K562 (cell line): Measurements from ENCODE around the gene PRR9. TPM values are rescaled to one million over a fixed set of nuclear protein-coding genes. Genes with fewer than 3 reads are reported as not detected.

Experiments
- ATAC-seq: fragments of 200-7000 bp; cut with Tn5 transposase; 3 replicates; pipeline ENCODE4 v1.9.1; 2020; ENCODE audit warnings: moderate library complexity
- BruUV-seq: library from RNA; stranded (reverse); fragments of 400-500 nt; replicated peaks from 2 replicates; lab custom pipeline; 2021; lab: Mats Ljungman, UMichigan
- CTCF ChIA-PET: fragments of 300-600 bp; formaldehyde crosslinking; extraction: SDS; loops from one replicate; lab custom pipeline; 2021; ENCODE audit warnings: low intra/inter-chr PET ratio; lab: Yijun Ruan, JAX
- POLR2A ChIA-PET: fragments of 300-600, 350-650 bp; sonication (Branson Sonifier 250); formaldehyde crosslinking; extraction: SDS; loops from one replicate; lab custom pipeline; 2021; ENCODE audit warnings: antibody characterized with exemption, inconsistent platforms; lab: Yijun Ruan, JAX
- DNase-seq, 4 experiments: peaks; one replicate each; pipeline versions ENCODE4 v3.0.0 to v3.0.0-alpha.2; 2011 to 2018; ENCODE audit warnings: low spot score in 3 of 4, mixed read lengths in 3 of 4; ENCODE audit errors: extremely low read depth in 1 of 4
- FAIRE-seq: peaks from 2 replicates; lab custom pipeline; 2011; peaks lifted over from hg19 to GRCh38; lab: Jason Lieb, UNC
- H2AFZ ChIP-seq: 2 replicates; pipeline ENCODE4 v1.6.0; 2011; ENCODE audit warnings: low read depth, low read length, control low read depth, inconsistent platforms
- H3K27ac ChIP-seq: fragments of 200-600 bp; 3 replicates; pipeline ENCODE4 v1.8.0; 2011; ENCODE audit warnings: low read depth, mild to moderate bottlenecking, control low read depth, inconsistent platforms, low read length, moderate library complexity, mixed read lengths; ENCODE audit errors: extremely low read depth
- H3K27me3 ChIP-seq, 2 experiments: fragments of 300-600 bp in 1 of 2; 2 replicates in 1 of 2; 3 replicates in 1 of 2; pipeline versions ENCODE4 v1.6.0 to v1.8.0; 2011; ENCODE audit warnings: inconsistent platforms in 2 of 2, low read length in 2 of 2, mild to moderate bottlenecking in 1 of 2, mixed read lengths in 1 of 2, moderate library complexity in 1 of 2; ENCODE audit not compliant: control insufficient read depth in 2 of 2, insufficient read depth in 2 of 2
- H3K36me3 ChIP-seq: fragments of 300-600 bp; 3 replicates; pipeline ENCODE4 v1.8.0; 2011; ENCODE audit warnings: mild to moderate bottlenecking, low read length, inconsistent platforms; ENCODE audit not compliant: control insufficient read depth, insufficient read depth
- H3K4me1 ChIP-seq, 2 experiments: fragments of 200-600 bp in 1 of 2; replicated peaks in 1 of 2; 2 replicates in 1 of 2; 3 replicates in 1 of 2; pipeline versions ENCODE4 v1.5.1 to v1.8.0; 2011; ENCODE audit warnings: inconsistent platforms in 2 of 2, low read length in 2 of 2, mild to moderate bottlenecking in 1 of 2, mixed read lengths in 1 of 2, moderate library complexity in 1 of 2; ENCODE audit not compliant: control insufficient read depth in 2 of 2, insufficient read depth in 2 of 2
- H3K4me2 ChIP-seq: 2 replicates; pipeline ENCODE4 v1.6.1; 2011; ENCODE audit warnings: low read length, control low read depth, inconsistent platforms, mixed read lengths; ENCODE audit not compliant: insufficient read depth
- H3K4me3 ChIP-seq: fragments of 200-600 bp; sonication (generic), shearing (Covaris generic); 2 replicates; pipeline ENCODE4 v1.5.1; 2016; ENCODE audit warnings: control low read depth, inconsistent platforms
- H3K79me2 ChIP-seq: fragments of 200-600 bp; 3 replicates; pipeline ENCODE4 v1.8.0; 2011; ENCODE audit warnings: low read length, inconsistent platforms; ENCODE audit not compliant: control insufficient read depth, insufficient read depth
- H3K9ac ChIP-seq, 2 experiments: 2 replicates each; pipeline versions ENCODE4 v1.6.0 to v1.6.1; 2011; ENCODE audit warnings: low read depth in 2 of 2, low read length in 2 of 2, control low read depth in 1 of 2, inconsistent platforms in 1 of 2, mild to moderate bottlenecking in 1 of 2, mixed read lengths in 1 of 2; ENCODE audit not compliant: insufficient read depth in 1 of 2
- H3K9me1 ChIP-seq: one replicate; pipeline ENCODE4 v1.6.0; 2011; ENCODE audit warnings: inconsistent platforms, mild to moderate bottlenecking, low read length, moderate library complexity; ENCODE audit not compliant: control insufficient read depth, insufficient read depth
- H3K9me3 ChIP-seq: replicated peaks from 2 replicates; pipeline ENCODE4 v1.5.1; 2011; ENCODE audit warnings: low read depth, low read length, inconsistent platforms; ENCODE audit not compliant: control insufficient read depth, insufficient read depth
- H4K20me1 ChIP-seq: replicated peaks from 2 replicates; pipeline ENCODE4 v1.6.1; 2011; ENCODE audit warnings: low read length, inconsistent platforms, mixed read lengths; ENCODE audit not compliant: control insufficient read depth, insufficient read depth
- MYBL2 ChIP-seq, 2 experiments: fragments of 450-650 bp in 1 of 2; sonication (generic) in 1 of 2; formaldehyde crosslinking in 1 of 2; IDR thresholded peaks; 2 replicates each; pipeline versions ENCODE4 v1.6.1 to v1.8.1; 2017 to 2022; ENCODE audit warnings: borderline replicate concordance in 1 of 2, inconsistent platforms in 1 of 2, low read depth in 1 of 2, mild to moderate bottlenecking in 1 of 2, missing genetic modification reagents in 1 of 2, moderate library complexity in 1 of 2
- RAD21 ChIP-seq, 2 experiments: fragments of 250-450 bp in 1 of 2; fragments of 450-650 bp in 1 of 2; sonication (Bioruptor Pico) in 1 of 2; formaldehyde crosslinking in 1 of 2; IDR thresholded peaks in 1 of 2; conservative IDR thresholded peaks in 1 of 2; 2 replicates each; pipeline versions ENCODE4 v1.4.0 to v1.8.0; 2020 to 2022; ENCODE audit warnings: mild to moderate bottlenecking in 2 of 2, moderate library complexity in 1 of 2
- WGBS: fragments of 100-300 bp; shearing (Covaris generic); methylation state at CpG from one replicate; pipeline ENCODE4 v1.1.6; 2016; ENCODE audit warnings: low coverage, mixed read lengths; ENCODE audit not compliant: insufficient coverage; ENCODE audit errors: missing lambda C conversion rate; 5-methylcytosine and 5-hydroxymethylcytosine counted together
- in situ Hi-C: fragments of 300-500 bp; cut with MboI; formaldehyde crosslinking; loops from 4 replicates; pipeline ENCODE4 v1.15.0; 2018; ENCODE audit warnings: inconsistent platforms, mixed read lengths
- intact Hi-C: fragments of 100-400 bp; cut with micrococcal nuclease; formaldehyde crosslinking; loops from 2 replicates; pipeline ENCODE4 v1.14.2; 2022
- polyA plus RNA-seq, 8 experiments: library from polyadenylated mRNA; depleted of rRNA in 4 of 8; stranded (reverse) in 5 of 8; unstranded in 3 of 8; fragments of >200 nt; fragmentation: Nextera tagmentation in 2 of 8; fragmentation: Illumina TruSeq in 1 of 8; extraction: Ambion mirVana in 2 of 8; extraction: Trizol in 1 of 8; gene quantifications; 2 replicates each; pipeline versions ENCODE4 v1.2.1 to v1.2.3, GENCODE V29; 2011 to 2014; ENCODE audit warnings: inconsistent platforms in 1 of 8, missing spikeins in 1 of 8
- total RNA-seq, 7 experiments: library from RNA; depleted of rRNA in 6 of 7; stranded (reverse); fragments of >200 nt in 6 of 7; fragmentation: Illumina TruSeq in 2 of 7; extraction: Trizol in 2 of 7; gene quantifications; 2 replicates each; pipeline versions ENCODE4 v1.2.1 to v1.2.3, GENCODE V29; 2011 to 2021; ENCODE audit warnings: low replicate concordance in 1 of 7
- TF ChIP-seq, protein P1 (sequence below), 2 experiments: fragments of 450-650 bp; formaldehyde crosslinking in 1 of 2; IDR thresholded peaks; 2 replicates each; pipeline versions ENCODE4 v1.4.0 to v1.6.1; 2014 to 2020; ENCODE audit warnings: mild to moderate bottlenecking in 2 of 2, borderline replicate concordance in 1 of 2, low read depth in 1 of 2
- TF ChIP-seq, protein P2 (sequence below), 3 experiments: IDR thresholded peaks in 2 of 3; conservative IDR thresholded peaks in 1 of 3; 2 replicates each; pipeline ENCODE4 v1.5.1; 2011 to 2012; ENCODE audit warnings: low read length in 3 of 3, mild to moderate bottlenecking in 3 of 3, control low read depth in 2 of 3, improper control_type of control experiment in 1 of 3, inconsistent platforms in 1 of 3, low read depth in 1 of 3, mixed read lengths in 1 of 3, moderate library complexity in 1 of 3; ENCODE audit not compliant: insufficient read depth in 2 of 3

PRR9 gene
- total and polyA plus RNA-seq, 9 of the 15 experiments (the other 6 are each of a cell fraction or from before 2014, with no cell fraction given): 0.14 to 1.4 (median 0.24) TPM; not detected in 1

DNA sequence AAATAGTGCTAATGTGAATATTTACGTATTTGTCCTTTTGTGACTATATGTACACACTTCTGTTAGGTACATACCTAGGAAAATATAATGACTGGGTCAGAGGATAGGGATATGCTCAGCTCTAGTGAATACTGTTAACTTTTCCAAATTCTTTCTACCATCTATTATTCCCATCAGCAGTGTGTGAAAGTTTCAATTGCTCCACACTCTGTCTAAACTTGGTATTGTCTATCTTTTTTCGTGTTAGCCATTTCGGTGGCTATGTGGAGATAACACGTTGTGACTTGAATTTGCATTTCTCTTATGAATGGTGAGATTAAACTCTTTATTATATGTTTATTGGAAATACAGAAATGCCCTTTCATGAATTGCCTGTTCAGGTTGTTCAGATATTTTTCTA is 36.8 kb upstream of the PRR9 start:
- FAIRE-seq: no peak
- Histone ChIP-seq H3K79me2 (no peaks in the 10 kb centered on the region), H3K9me1 (no peaks in the 10 kb centered on the region), H2AFZ (no peak overlapping the region), H3K36me3 (no peaks in the 10 kb centered on the region), H3K27ac (no peak overlapping the region), H3K4me1 (no peaks in the 10 kb centered on the region), H3K27me3 (no peaks in the 10 kb centered on the region), H3K4me3 (no peak overlapping the region), H3K9ac (no peak overlapping the region), H3K9me3 (no peaks in the 10 kb centered on the region), H3K4me2 (no peak overlapping the region), H4K20me1 (no peaks in the 10 kb centered on the region)
- DNase-seq: peak in 1 of 4 experiments; percentile 2
- in situ Hi-C loops: loop anchor here (25.0 kb wide), 1 partner anchor 218 kb away; the partner anchor contains the start of gene SPRR4
- TF ChIP-seq RAD21 (CRISPR knock-in tag; conservative IDR thresholded peaks at IDR 0.05 in 1 of 2, IDR thresholded peaks at IDR 0.05 in 1 of 2) (peak; percentile 29 to 57; a peak in 3 of 4 replicates), MYBL2 (IDR thresholded peaks at IDR 0.05; ENCODE audit: low read depth) (no peak), MYBL2 (CRISPR knock-in tag; IDR thresholded peaks at IDR 0.05; ENCODE audit: borderline replicate concordance) (no peak)
- TF ChIP-seq, protein P1, sequence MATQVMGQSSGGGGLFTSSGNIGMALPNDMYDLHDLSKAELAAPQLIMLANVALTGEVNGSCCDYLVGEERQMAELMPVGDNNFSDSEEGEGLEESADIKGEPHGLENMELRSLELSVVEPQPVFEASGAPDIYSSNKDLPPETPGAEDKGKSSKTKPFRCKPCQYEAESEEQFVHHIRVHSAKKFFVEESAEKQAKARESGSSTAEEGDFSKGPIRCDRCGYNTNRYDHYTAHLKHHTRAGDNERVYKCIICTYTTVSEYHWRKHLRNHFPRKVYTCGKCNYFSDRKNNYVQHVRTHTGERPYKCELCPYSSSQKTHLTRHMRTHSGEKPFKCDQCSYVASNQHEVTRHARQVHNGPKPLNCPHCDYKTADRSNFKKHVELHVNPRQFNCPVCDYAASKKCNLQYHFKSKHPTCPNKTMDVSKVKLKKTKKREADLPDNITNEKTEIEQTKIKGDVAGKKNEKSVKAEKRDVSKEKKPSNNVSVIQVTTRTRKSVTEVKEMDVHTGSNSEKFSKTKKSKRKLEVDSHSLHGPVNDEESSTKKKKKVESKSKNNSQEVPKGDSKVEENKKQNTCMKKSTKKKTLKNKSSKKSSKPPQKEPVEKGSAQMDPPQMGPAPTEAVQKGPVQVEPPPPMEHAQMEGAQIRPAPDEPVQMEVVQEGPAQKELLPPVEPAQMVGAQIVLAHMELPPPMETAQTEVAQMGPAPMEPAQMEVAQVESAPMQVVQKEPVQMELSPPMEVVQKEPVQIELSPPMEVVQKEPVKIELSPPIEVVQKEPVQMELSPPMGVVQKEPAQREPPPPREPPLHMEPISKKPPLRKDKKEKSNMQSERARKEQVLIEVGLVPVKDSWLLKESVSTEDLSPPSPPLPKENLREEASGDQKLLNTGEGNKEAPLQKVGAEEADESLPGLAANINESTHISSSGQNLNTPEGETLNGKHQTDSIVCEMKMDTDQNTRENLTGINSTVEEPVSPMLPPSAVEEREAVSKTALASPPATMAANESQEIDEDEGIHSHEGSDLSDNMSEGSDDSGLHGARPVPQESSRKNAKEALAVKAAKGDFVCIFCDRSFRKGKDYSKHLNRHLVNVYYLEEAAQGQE (IDR thresholded peaks at IDR 0.05; ENCODE audit: borderline replicate concordance): peak; percentile 31; the same call in 1 of the 2 replicates
- TF ChIP-seq, protein P1 (CRISPR knock-in tag; IDR thresholded peaks at IDR 0.05; ENCODE audit: low read depth): no peak
- TF ChIP-seq, protein P2, sequence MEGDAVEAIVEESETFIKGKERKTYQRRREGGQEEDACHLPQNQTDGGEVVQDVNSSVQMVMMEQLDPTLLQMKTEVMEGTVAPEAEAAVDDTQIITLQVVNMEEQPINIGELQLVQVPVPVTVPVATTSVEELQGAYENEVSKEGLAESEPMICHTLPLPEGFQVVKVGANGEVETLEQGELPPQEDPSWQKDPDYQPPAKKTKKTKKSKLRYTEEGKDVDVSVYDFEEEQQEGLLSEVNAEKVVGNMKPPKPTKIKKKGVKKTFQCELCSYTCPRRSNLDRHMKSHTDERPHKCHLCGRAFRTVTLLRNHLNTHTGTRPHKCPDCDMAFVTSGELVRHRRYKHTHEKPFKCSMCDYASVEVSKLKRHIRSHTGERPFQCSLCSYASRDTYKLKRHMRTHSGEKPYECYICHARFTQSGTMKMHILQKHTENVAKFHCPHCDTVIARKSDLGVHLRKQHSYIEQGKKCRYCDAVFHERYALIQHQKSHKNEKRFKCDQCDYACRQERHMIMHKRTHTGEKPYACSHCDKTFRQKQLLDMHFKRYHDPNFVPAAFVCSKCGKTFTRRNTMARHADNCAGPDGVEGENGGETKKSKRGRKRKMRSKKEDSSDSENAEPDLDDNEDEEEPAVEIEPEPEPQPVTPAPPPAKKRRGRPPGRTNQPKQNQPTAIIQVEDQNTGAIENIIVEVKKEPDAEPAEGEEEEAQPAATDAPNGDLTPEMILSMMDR (IDR thresholded peaks at IDR 0.05 in 2 of 3, conservative IDR thresholded peaks at IDR 0.05 in 1 of 3; ENCODE audit: insufficient read depth in 2 of 3, low read depth in 1 of 3, low read length in 3 of 3): peak in 2 of 3 experiments; percentile 22 to 32; a peak in 2 of 6 replicates
- intact Hi-C loops: no loop called here
- ChIA-PET CTCF (interaction anchor here (1.0 kb wide), 1 partner anchor 12 kb away, joined by 4 read pairs; no protein-coding TSS in a partner anchor), POLR2A (no interaction called here)
- no TSS peak for BruUV-seq
- WGBS: 2% methylated on average over 4 of the region's 4 CpGs
- ATAC-seq: no peak
